NCI-H1048 (cell line): ENCODE data around the gene TMEM8B.
"Not testable (repeated sequence)": the region's sequence is repeated elsewhere in the genome, so short reads cannot be mapped to it uniquely, and the experiment has no call there.

Source experiments
- DNase-seq: peaks from one replicate; lab custom pipeline; 2025; lab: John Stamatoyannopoulos, UW

Gene TMEM8B

DNA sequence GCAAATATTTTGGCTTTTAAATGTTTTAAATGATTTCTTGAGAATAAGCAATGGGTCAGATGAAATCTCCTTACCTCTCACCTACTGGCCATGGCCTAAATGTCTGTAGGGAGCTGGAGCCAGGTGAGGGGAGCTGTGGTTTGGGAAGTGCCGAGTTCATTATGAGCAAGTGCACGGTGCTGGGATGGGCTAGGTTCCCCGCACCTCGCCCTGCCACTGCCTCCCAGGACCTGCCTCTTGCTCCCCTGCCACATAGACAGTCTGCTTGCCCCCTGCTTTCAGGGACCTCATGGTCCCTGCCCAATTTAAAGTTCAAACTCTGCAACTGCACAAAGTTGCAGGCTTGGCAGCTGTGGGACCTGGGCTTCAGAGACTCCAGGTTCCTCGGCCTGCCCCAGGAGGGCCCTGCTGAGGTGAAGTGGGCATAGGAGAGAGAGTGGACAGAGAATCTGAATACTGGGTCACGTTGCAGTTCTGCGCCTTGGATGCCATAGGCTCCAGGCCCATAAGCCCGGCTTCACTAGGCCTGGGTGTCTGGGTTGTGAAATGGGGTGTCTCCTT, 35.7 kb downstream of the TMEM8B start:
- DNase-seq, result no peak

DNA sequence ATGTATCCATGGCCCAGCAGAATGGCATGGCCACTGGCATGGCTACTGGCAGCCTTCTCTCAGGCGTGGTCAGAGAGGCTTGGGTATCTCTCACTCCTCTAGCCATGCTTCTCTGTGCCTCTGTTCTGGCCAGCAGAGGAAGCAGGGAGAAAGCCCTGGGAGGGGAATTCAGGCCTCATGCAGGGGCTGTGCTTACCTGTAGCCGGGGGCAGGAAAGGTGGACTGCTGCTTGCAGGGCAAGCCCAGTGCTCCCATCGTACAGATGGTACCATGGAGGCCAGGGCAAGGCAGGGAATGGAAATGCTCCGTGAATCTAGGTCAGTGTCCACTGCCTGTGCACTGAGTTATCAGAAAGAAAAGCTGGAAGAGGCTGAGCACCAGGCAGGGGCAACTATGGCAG, 38.5 kb downstream of the TMEM8B start:
- no peak for DNase-seq

DNA sequence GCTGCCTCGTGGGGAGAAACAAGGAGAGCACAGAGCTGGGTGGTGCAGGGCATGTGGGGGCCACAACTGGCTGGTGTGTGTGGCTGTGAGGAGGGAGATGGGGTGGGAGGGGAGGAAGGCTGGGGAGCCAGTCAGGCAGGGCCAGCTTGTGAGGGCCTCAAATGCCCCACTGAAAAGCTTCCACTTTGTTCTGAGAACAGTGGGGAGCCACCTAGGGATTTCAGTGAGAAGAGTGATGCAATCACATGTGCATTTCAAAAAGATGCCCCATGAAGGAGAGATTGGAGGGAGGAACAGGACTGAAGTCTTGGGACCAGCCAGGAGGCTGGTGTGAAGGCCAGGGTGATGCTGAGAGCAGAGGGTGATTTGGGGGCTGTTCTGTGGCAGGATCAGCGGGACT, 39.9 kb downstream of the TMEM8B start:
- no peak for DNase-seq

- DNase-seq, result no peak
These were observed 40.7 kb downstream of the TMEM8B start for GRCh38 chr9:35869621-35870216.

DNA sequence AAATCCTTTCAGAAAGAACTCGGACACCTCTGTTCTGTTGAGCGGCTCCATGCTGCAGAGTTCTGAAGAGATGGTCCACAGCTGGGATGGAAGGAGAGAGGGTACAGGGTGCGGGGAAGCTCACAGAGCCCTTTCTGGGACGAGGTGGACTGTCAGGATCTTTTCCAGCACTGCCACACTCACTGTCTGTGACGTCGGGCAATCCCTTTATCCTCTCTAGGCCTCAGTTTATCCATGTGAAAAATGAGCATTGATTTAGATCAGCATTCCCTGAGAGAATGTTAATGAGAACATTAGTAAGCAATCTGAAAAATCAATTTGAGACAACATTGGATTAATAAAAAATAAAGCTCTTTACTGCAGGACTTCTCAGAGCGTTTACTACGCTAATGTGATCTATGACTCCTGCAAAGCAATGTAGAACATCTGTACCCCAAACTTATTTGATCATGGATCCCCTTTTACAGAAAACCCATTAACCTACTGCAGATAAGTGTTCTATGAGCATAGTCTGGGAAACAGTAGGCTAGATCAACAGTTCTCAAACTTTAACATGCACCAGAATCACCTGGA, 41.4 kb downstream of the TMEM8B start, which contains the start of gene OR13J1:
OR13J1 (minus strand) TSS at position 51 of the 573 bp plus-strand sequence; CDS start at position 51, 0 bp downstream.
- DNase-seq, result no peak

GRCh38 chr9:35871545-35871944, 42.5 kb downstream of the TMEM8B start:
- DNase-seq, result no peak

GRCh38 chr9:35872505-35872904, 43.5 kb downstream of the TMEM8B start:
- no peak for DNase-seq

DNA sequence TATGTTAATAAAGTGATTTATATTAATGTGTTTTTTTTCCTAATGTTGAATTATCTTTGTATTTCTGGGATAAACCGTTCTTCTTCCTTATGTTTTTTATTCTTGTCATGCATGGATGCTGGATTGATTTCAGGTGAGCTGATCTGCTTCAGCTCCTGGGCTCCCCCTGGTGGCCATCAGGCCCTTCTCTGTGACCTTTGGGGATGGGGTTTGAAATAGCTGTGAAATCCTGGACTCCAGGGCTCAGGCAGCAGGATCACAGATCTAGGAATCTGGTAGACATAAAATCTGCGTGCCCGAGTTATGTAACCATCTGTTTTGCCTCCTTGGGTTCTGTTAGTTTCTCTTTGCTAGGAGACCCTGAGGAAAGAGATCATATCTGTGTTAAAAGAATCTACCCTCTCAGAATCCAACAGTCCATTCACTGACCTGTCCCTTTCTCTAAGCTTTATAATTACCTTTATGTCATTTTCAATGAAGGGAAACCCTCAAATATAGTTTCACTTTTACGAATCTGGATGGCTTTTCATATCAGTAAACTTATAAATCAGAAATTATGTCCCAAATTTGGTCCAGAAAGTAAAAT, 53.3 kb downstream of the TMEM8B start:
- DNase-seq, result peak; percentile 15

- DNase-seq, result no peak
These were observed 54.0 kb downstream of the TMEM8B start for GRCh38 chr9:35882996-35883395.

GRCh38 chr9:35884908-35885307, 55.9 kb downstream of the TMEM8B start:
- not testable (repeated sequence) for DNase-seq

- DNase-seq, result no peak
These were observed 62.6 kb downstream of the TMEM8B start for GRCh38 chr9:35891646-35892045.

- DNase-seq, result no peak
These were observed 63.0 kb downstream of the TMEM8B start for GRCh38 chr9:35892051-35892450.

- no peak for DNase-seq
These were observed 67.5 kb downstream of the TMEM8B start for GRCh38 chr9:35896570-35896969.

GRCh38 chr9:35897376-35898099, 68.5 kb downstream of the TMEM8B start:
- not testable (repeated sequence) for DNase-seq

DNA sequence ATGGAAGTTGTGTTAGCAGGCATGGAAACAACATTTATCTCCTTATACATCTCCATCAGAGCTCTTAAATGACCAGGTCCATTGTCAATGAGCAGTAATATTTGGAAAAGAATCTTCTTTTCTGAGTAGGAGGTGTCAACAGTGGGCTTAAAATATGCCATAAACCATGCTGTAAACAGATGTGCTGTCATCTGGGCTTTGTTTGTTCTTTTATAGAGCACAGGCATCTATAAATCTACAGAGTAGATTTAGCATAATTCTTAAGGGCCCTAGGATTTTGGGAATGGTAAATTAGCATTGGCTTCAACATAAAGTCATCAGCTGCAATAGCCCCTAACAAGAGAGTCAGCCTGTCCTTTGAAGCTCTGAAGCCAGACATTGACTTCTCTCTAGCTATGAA, 69.3 kb downstream of the TMEM8B start:
- DNase-seq, result no peak

GRCh38 chr9:35899021-35899420, 70.0 kb downstream of the TMEM8B start:
- DNase-seq, result no peak

GRCh38 chr9:35903049-35903448, 74.0 kb downstream of the TMEM8B start:
- DNase-seq, result peak; percentile 46

DNA sequence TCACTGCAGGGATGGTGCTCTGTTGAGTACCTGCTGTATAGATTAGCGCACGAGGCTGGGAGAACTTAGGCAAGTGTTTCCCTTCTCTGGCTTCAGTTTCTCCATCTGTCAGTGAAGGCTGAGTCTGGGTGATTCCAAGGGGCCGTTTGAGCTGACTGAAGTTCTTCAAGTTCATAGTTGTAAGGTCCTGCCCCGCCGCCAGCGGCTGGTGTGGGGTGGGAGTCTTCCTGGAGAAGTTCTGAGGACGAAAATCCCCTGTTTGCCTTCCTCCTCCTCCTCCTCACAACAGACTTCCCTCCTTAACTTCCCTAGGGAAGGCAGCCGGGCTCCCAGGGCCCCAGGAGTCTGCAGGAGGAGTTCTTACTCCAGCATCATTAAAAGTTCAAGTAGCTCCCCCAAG, 75.3 kb downstream of the TMEM8B start:
- no peak for DNase-seq

GRCh38 chr9:35905051-35905781, 76.2 kb downstream of the TMEM8B start:
- no peak for DNase-seq

DNA sequence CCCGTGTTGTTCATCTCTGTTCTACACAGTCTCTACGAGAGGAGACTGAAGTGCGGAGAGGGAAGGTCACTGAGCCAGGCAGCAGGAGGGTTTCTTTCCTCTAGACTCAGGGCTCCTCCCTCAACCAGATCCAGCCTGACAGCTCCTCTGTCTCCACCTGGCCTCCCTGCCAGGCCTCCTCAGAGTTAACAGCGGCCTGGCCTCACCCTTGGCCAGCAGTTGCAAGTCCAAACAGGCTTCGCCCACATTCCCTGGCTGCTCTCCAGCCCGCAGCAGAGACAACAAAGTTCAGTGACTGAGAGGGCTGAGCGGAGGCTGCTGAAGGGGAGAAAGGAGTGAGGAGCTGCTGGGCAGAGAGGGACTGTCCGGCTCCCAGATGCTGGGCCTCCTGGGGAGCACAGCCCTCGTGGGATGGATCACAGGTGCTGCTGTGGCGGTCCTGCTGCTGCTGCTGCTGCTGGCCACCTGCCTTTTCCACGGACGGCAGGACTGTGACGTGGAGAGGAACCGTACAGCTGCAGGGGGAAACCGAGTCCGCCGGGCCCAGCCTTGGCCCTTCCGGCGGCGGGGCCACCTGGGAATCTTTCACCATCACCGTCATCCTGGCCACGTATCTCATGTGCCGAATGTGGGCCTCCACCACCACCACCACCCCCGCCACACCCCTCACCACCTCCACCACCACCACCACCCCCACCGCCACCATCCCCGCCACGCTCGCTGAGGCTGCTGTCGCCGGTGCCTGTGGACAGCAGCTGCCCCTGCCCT, 77.1 kb downstream of the TMEM8B start, which contains the start of gene HRCT1:
HRCT1 (plus strand) TSS at position 291 of the 768 bp plus-strand sequence; CDS start at position 377, 86 bp downstream.
- no peak for DNase-seq
